ENCODE results near the gene INAVA. TPM values are rescaled to one million over a fixed set of nuclear protein-coding genes. Genes with fewer than 3 reads are reported as not detected.
A peak's percentile ranks its signal among the peaks of the same experiment; 100 is the strongest.

The INAVA gene
- total RNA-seq, 5 donors from 2014 or later (not counting 1 experiment from before 2014, with no cell fraction given), result 0.09 to 0.62 (median 0.25) TPM; not detected in 1

DNA sequence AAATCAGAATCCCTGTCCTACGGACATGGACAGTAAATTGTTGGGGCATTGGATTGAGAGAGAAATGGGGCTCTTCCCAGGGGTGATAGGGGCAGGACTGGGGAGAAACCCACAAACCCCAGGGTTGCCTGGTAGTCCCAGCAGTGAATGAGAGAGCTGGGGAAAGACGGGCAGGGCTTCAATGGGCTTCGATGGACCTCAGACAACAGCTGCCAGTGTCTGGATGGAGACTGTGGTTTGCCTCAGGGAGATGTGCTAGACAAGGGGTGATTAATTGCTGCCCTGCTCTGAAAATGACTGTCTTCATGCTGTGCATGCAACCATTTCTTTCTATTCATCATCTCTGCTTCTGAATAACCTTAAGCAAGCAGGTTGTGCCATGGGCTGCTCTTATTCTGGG is 14.5 kb upstream of the INAVA start:
- no peaks in the 10 kb centered on the region for H3K36me3 ChIP-seq (ENCODE audit: control insufficient read depth in 2 of 2, extremely low read depth in 1 of 2, insufficient read depth in 1 of 2, low read length in 1 of 2)
- peak in 1 of 35 experiments; percentile 4 for DNase-seq
- H3K4me3 Mint-ChIP-seq, result no peak overlapping the region
- no peaks in the 10 kb centered on the region for H3K9me3 ChIP-seq
- no peak overlapping the region for H3K4me3 ChIP-seq (ENCODE audit: control insufficient read depth in 1 of 2, extremely low read depth in 1 of 2, low read length in 1 of 2)
- 29% methylated on average over 1 of the region's 3 CpGs for WGBS (ENCODE audit: insufficient coverage)
- peaks cover 6 to 16% of the 10 kb centered on the region in 2 donors for H3K27me3 Mint-ChIP-seq
- H3K27ac ChIP-seq (ENCODE audit: low read length), result no peak overlapping the region
- H3K4me1 ChIP-seq (ENCODE audit: control insufficient read depth in 1 of 2, extremely low read depth in 1 of 2, insufficient read depth in 2 of 2, low read length in 2 of 2), result peaks cover 4 to 36% of the 10 kb centered on the region in 2 experiments
- peak overlapping the region; percentile 4 to 39 for H3K27ac Mint-ChIP-seq
- ChIA-PET POLR2A (no interaction called here), CTCF (interaction anchor here in 1 of 2 donors (0.6 kb wide), 1 partner anchor 210 kb away, joined by 5 read pairs; no protein-coding TSS in a partner anchor)
- H3K27me3 ChIP-seq (replicated peaks in 1 of 2; ENCODE audit: control insufficient read depth in 2 of 2, extremely low read depth in 1 of 2, insufficient read depth in 2 of 2, low read length in 1 of 2), result peaks cover 0 to 4% of the 10 kb centered on the region in 2 experiments
- H3K9me3 Mint-ChIP-seq, result no peaks in the 10 kb centered on the region
- H3K4me1 Mint-ChIP-seq, result peaks cover 25 to 64% (median 38%) of the 10 kb centered on the region in 3 donors
- H3K36me3 Mint-ChIP-seq, result no peaks in the 10 kb centered on the region
- no peak for ATAC-seq (replicated peaks in 1 of 4)

- DNase-seq, result no peak
- ChIA-PET CTCF (no interaction called here), POLR2A (interaction anchor here in 1 of 2 donors (0.7 kb wide), 2 partner anchors 20 to 138 kb away, joined by 3 to 8 read pairs; no protein-coding TSS in a partner anchor)
- Histone ChIP-seq H3K4me1 (ENCODE audit: control insufficient read depth in 1 of 2, extremely low read depth in 1 of 2, insufficient read depth in 2 of 2, low read length in 2 of 2) (peaks cover 4 to 48% of the 10 kb centered on the region in 2 experiments), H3K27me3 (replicated peaks in 1 of 2; ENCODE audit: control insufficient read depth in 2 of 2, extremely low read depth in 1 of 2, insufficient read depth in 2 of 2, low read length in 1 of 2) (no peaks in the 10 kb centered on the region), H3K36me3 (ENCODE audit: control insufficient read depth in 2 of 2, extremely low read depth in 1 of 2, insufficient read depth in 1 of 2, low read length in 1 of 2) (no peaks in the 10 kb centered on the region), H3K9me3 (no peaks in the 10 kb centered on the region), H3K4me3 (ENCODE audit: control insufficient read depth in 1 of 2, extremely low read depth in 1 of 2, low read length in 1 of 2) (no peak overlapping the region), H3K27ac (ENCODE audit: low read length) (no peak overlapping the region)
- WGBS (ENCODE audit: insufficient coverage), result 80% methylated on average over 1 of the region's 3 CpGs
- H3K4me1 Mint-ChIP-seq, result peaks cover 14 to 60% (median 38%) of the 10 kb centered on the region in 3 donors
- H3K27me3 Mint-ChIP-seq, result peaks cover 0 to 4% of the 10 kb centered on the region in 2 donors
- ATAC-seq (replicated peaks in 1 of 4), result no peak
- peak overlapping the region; percentile 17 to 71 for H3K27ac Mint-ChIP-seq
- no peaks in the 10 kb centered on the region for H3K9me3 Mint-ChIP-seq
- H3K4me3 Mint-ChIP-seq, result peak overlapping the region in 1 of 3 donors; percentile 31
- no peaks in the 10 kb centered on the region for H3K36me3 Mint-ChIP-seq
These were observed 11.6 kb upstream of the INAVA start for GRCh38 chr1:200883118-200883517.

GRCh38 chr1:200885623-200886402 is 8.9 kb upstream of the INAVA start:
- WGBS (ENCODE audit: insufficient coverage), result no CpG with 5 or more reads among the region's 6 CpGs
- H3K4me1 ChIP-seq (ENCODE audit: control insufficient read depth in 1 of 2, extremely low read depth in 1 of 2, insufficient read depth in 2 of 2, low read length in 2 of 2), result peaks cover 9 to 57% of the 10 kb centered on the region in 2 experiments
- Mint-ChIP-seq H3K9me3 (no peaks in the 10 kb centered on the region), H3K27me3 (peaks cover 0 to 4% of the 10 kb centered on the region in 2 donors), H3K27ac (peak overlapping the region; percentile 60 to 82), H3K4me3 (no peak overlapping the region), H3K4me1 (peaks cover 34 to 70% (median 52%) of the 10 kb centered on the region in 3 donors), H3K36me3 (no peaks in the 10 kb centered on the region)
- ChIA-PET CTCF (no interaction called here), POLR2A (no interaction called here)
- peaks cover 0 to 9% of the 10 kb centered on the region in 2 experiments for H3K27me3 ChIP-seq (replicated peaks in 1 of 2; ENCODE audit: control insufficient read depth in 2 of 2, extremely low read depth in 1 of 2, insufficient read depth in 2 of 2, low read length in 1 of 2)
- peak overlapping the region; percentile 53 for H3K27ac ChIP-seq (ENCODE audit: low read length)
- H3K36me3 ChIP-seq (ENCODE audit: control insufficient read depth in 2 of 2, extremely low read depth in 1 of 2, insufficient read depth in 1 of 2, low read length in 1 of 2), result no peaks in the 10 kb centered on the region
- DNase-seq (no peak), ATAC-seq (replicated peaks in 1 of 4) (no peak)
- no peaks in the 10 kb centered on the region for H3K9me3 ChIP-seq
- H3K4me3 ChIP-seq (ENCODE audit: control insufficient read depth in 1 of 2, extremely low read depth in 1 of 2, low read length in 1 of 2), result no peak overlapping the region

DNA sequence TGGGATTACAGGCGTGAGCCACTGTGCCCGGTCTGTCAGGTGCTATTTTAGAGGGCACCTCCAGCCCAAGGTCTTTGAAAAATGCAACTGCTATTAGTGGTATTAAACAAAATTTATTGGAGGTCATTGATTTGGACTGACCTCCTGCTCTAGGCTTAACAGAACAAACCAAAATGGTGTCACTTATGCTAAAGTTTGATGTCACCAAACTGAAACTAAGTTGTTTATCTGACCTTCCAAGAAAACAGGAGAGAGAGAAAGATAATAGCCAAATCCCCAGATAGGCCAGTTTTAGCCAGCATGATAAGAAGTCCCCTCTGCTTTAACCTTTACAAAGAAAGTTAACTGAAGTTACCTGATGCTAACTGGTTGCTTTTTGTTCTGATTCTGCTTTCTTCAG is 8.1 kb upstream of the INAVA start:
- DNase-seq, result no peak
- peaks cover 0 to 15% of the 10 kb centered on the region in 2 experiments for H3K27me3 ChIP-seq (replicated peaks in 1 of 2; ENCODE audit: control insufficient read depth in 2 of 2, extremely low read depth in 1 of 2, insufficient read depth in 2 of 2, low read length in 1 of 2)
- H3K9me3 Mint-ChIP-seq, result no peaks in the 10 kb centered on the region
- peaks cover 3 to 4% of the 10 kb centered on the region in 2 donors for H3K27me3 Mint-ChIP-seq
- H3K27ac Mint-ChIP-seq, result peak overlapping the region; percentile 45 to 86
- H3K4me3 ChIP-seq (ENCODE audit: control insufficient read depth in 1 of 2, extremely low read depth in 1 of 2, low read length in 1 of 2), result peak overlapping the region in 1 of 2 donors; percentile 42
- no peaks in the 10 kb centered on the region for H3K9me3 ChIP-seq
- peaks cover 9 to 65% of the 10 kb centered on the region in 2 experiments for H3K4me1 ChIP-seq (ENCODE audit: control insufficient read depth in 1 of 2, extremely low read depth in 1 of 2, insufficient read depth in 2 of 2, low read length in 2 of 2)
- ATAC-seq (replicated peaks in 1 of 4), result no peak
- ChIA-PET POLR2A (interaction anchor here in 1 of 2 donors (0.5 kb wide), 1 partner anchor 450 kb away, joined by 3 read pairs; no protein-coding TSS in a partner anchor), CTCF (interaction anchor here (0.6 kb wide), 2 partner anchors 10 to 231 kb away, joined by 3 to 6 read pairs; no protein-coding TSS in a partner anchor)
- peak overlapping the region; percentile 70 for H3K27ac ChIP-seq (ENCODE audit: low read length)
- peak overlapping the region in 2 of 3 donors; percentile 36 to 55 for H3K4me3 Mint-ChIP-seq
- H3K4me1 Mint-ChIP-seq, result peaks cover 38 to 68% (median 53%) of the 10 kb centered on the region in 3 donors
- H3K36me3 ChIP-seq (ENCODE audit: control insufficient read depth in 2 of 2, extremely low read depth in 1 of 2, insufficient read depth in 1 of 2, low read length in 1 of 2), result no peaks in the 10 kb centered on the region
- no CpG with 5 or more reads among the region's 2 CpGs for WGBS (ENCODE audit: insufficient coverage)
- no peaks in the 10 kb centered on the region for H3K36me3 Mint-ChIP-seq

GRCh38 chr1:200887036-200887435 is 7.7 kb upstream of the INAVA start:
- H3K27ac ChIP-seq (ENCODE audit: low read length), result peak overlapping the region; percentile 70
- H3K36me3 ChIP-seq (ENCODE audit: control insufficient read depth in 2 of 2, extremely low read depth in 1 of 2, insufficient read depth in 1 of 2, low read length in 1 of 2), result no peaks in the 10 kb centered on the region
- H3K9me3 ChIP-seq, result no peaks in the 10 kb centered on the region
- ATAC-seq (replicated peaks in 1 of 4), result no peak
- POLR2A ChIA-PET, result interaction anchor here in 1 of 2 donors (0.5 to 0.7 kb wide), 2 partner anchors 148 to 450 kb away, joined by 3 to 5 read pairs; no protein-coding TSS in a partner anchor
- Mint-ChIP-seq H3K4me3 (peak overlapping the region; percentile 36 to 73 (median 55)), H3K36me3 (no peaks in the 10 kb centered on the region), H3K27ac (peak overlapping the region; percentile 61 to 86), H3K9me3 (no peaks in the 10 kb centered on the region), H3K4me1 (peaks cover 43 to 72% (median 57%) of the 10 kb centered on the region in 3 donors), H3K27me3 (peaks cover 6 to 7% of the 10 kb centered on the region in 2 donors)
- peaks cover 9 to 69% of the 10 kb centered on the region in 2 experiments for H3K4me1 ChIP-seq (ENCODE audit: control insufficient read depth in 1 of 2, extremely low read depth in 1 of 2, insufficient read depth in 2 of 2, low read length in 2 of 2)
- WGBS (ENCODE audit: insufficient coverage), result 79% methylated on average over 7 of the region's 11 CpGs
- DNase-seq, result no peak
- H3K27me3 ChIP-seq (replicated peaks in 1 of 2; ENCODE audit: control insufficient read depth in 2 of 2, extremely low read depth in 1 of 2, insufficient read depth in 2 of 2, low read length in 1 of 2), result peaks cover 0 to 19% of the 10 kb centered on the region in 2 experiments
- CTCF ChIA-PET, result interaction anchor here (0.6 kb wide), 2 partner anchors 10 to 231 kb away, joined by 3 to 6 read pairs; no protein-coding TSS in a partner anchor
- peak overlapping the region in 1 of 2 donors; percentile 42 for H3K4me3 ChIP-seq (ENCODE audit: control insufficient read depth in 1 of 2, extremely low read depth in 1 of 2, low read length in 1 of 2)

DNA sequence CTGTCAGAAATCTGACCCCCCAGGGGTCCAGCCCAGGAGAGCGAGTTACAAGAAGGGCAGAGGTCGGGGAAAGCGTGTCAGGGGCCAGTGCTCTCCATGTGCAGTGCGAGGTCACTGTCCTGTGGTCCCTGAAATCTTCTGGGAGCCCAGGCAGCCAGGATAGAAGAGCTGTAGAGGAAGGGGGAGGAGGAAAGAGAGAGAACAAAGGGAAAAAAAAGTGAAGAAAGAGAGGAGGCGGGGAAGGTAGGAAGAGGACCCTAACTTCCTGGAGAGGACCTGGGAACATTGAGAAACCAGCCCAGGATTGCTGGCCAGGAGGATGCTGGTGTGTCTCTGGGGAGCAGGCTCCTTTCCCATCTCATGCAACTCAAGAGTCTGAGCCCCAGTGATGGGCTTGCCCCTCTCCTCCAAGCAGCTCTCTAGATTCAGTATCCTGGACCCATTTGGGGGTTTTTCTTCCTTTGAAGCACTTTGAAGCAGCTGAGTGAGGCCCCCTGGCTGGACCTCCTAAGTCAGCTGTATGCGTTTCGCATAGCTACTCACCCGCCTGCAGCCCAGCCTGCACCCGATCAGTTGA is 6.8 kb upstream of the INAVA start:
- H3K4me3 Mint-ChIP-seq, result peak overlapping the region; percentile 57 to 73 (median 58)
- H3K9me3 Mint-ChIP-seq, result no peaks in the 10 kb centered on the region
- DNase-seq, result no peak
- H3K4me3 ChIP-seq (ENCODE audit: control insufficient read depth in 1 of 2, extremely low read depth in 1 of 2, low read length in 1 of 2), result peak overlapping the region; percentile 8 to 42
- H3K27ac Mint-ChIP-seq, result peak overlapping the region; percentile 75 to 81
- no peaks in the 10 kb centered on the region for H3K36me3 Mint-ChIP-seq
- H3K27me3 Mint-ChIP-seq, result peaks cover 12 to 16% of the 10 kb centered on the region in 2 donors
- H3K36me3 ChIP-seq (ENCODE audit: control insufficient read depth in 2 of 2, extremely low read depth in 1 of 2, insufficient read depth in 1 of 2, low read length in 1 of 2), result no peaks in the 10 kb centered on the region
- POLR2A ChIA-PET, result interaction anchor here (0.7 to 1.2 kb wide), 4 partner anchors 14 to 201 kb away, joined by 3 to 5 read pairs (median 4); no protein-coding TSS in a partner anchor
- peaks cover 3 to 25% of the 10 kb centered on the region in 2 experiments for H3K27me3 ChIP-seq (replicated peaks in 1 of 2; ENCODE audit: control insufficient read depth in 2 of 2, extremely low read depth in 1 of 2, insufficient read depth in 2 of 2, low read length in 1 of 2)
- peak in 3 of 4 experiments; percentile 32 to 56 (median 34) for ATAC-seq (replicated peaks in 1 of 4)
- no peaks in the 10 kb centered on the region for H3K9me3 ChIP-seq
- peaks cover 46 to 74% (median 59%) of the 10 kb centered on the region in 3 donors for H3K4me1 Mint-ChIP-seq
- 51% methylated on average over 8 of the region's 9 CpGs for WGBS (ENCODE audit: insufficient coverage)
- CTCF ChIA-PET, result interaction anchor here (0.6 to 1.4 kb wide), 4 partner anchors 10 to 218 kb away, joined by 3 to 5 read pairs (median 4); partner anchors contain the start of gene DDX59 (in 1 of the 2)
- H3K27ac ChIP-seq (ENCODE audit: low read length), result peak overlapping the region; percentile 70
- H3K4me1 ChIP-seq (ENCODE audit: control insufficient read depth in 1 of 2, extremely low read depth in 1 of 2, insufficient read depth in 2 of 2, low read length in 2 of 2), result peaks cover 9 to 72% of the 10 kb centered on the region in 2 experiments
